Stimulated activated CD4-positive, alpha-beta T cell treated with anti-CD3 and anti-CD28 coated beads, Interleukin-15, amount 100 ng/mL, for 1 hour (primary cell): ENCODE results near the gene CCDC117.

Experiments
- DNase-seq, 2 donors: peaks; one replicate each; pipeline ENCODE4 v3.0.0-alpha.2; 2020; ENCODE audit warnings: low read depth in 1 of 2, low spot score in 1 of 2

Gene CCDC117

GRCh38 chr22:28826921-28827320 lies 54.4 kb downstream of the CCDC117 start:
- no peak for DNase-seq

DNA sequence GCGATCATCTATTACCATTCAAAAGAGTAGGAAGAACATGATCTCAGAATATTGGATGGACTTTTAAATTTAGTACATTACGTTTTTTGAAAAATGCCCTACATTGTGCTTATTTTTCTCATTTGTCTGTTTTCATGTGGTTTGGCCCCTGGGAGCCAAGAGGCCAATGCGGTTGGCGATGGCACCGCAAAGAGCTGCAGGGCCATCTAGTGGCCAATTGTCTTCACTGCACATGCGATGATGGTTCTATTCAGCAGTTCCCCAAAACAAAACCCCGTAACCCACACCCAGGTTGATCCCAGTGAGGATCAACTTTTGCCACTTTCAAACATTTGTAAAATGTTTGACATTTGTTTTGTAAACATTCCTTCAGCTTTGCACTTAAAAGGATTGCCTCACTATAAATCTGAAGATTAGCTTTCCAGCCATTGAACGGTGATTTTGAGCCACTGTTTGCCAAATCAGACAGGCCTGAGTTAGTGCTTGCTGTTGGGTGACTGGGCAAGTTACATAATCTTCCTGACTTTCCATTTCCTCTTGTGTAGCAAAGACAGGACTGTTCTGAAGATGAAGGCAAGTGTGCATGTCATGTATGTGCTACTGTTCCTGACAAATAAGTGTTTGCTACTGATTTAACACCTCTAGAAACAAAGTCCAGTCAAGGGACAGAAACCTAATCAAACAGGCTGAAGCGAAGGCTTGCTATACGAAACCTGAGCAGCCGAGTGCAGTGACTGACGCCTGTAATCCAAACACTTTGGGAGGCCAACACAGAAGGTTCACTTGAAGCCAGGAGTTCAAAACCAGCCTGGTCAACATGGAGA lies 57.1 kb downstream of the CCDC117 start:
- DNase-seq = peak; percentile 52 to 57

DNA sequence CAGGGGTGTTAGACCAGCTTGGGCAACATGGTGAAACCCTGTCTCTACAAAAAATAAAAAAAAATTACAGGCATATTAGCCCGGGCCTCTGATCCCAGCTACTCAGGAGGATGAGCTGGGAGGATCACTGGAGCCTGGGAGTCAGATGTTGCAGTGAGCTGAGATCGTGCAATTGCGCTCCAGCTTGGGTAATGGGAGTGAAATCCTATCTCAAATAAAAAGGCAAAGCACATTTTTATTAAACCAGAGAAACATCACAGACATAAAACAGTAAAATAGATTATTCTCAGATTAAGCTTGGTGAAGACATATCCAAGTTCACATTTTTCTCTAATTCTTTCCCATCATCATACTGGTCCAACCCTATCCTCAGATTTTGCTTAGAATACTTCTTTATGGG lies 57.9 kb downstream of the CCDC117 start:
- DNase-seq = no peak

DNA sequence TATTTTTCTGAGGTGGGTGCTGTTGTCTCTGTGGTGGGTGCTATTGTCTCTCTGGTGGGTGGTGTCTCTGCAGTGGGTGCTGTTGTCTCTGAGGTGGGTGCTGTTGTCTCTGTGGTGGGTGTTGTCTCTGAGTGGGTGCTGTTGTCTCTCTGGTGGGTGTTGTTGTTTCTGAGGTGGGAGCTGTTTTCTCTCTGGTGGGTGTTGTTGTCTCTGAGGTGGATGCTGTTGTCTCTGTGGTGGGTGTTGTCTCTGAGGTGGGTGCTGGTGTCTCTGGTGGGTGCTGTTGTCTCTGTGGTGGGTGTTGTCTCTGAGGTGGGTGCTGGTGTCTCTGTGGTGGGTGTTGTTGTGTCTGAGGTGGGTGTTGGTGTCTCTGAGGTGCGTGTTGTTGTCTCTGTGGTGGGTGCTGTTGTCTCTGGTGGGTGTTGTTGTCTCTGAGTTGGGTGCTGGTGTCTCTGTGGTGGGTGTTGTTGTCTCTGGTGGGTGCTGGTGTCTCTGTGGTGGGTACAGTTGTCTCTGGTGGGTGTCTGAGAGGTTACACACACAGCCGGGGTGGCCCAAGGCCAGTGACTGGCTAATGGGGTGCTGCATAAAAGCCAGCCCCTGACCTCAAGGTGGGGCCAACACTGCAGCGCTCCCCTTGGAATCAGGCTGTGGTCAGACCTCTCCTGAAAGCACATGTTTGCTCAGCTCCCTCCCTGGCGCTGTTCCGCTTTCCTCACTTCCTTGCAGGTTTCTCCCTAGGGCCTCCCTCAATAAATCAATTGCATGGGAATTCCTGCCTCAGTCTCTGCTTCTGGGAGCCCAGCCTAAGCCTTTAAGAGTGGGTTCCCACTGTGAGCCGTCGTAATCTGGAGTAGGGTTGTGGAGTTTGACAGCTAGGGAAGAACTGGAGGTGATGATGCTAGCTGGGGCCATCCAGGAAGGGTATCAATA lies 58.9 kb downstream of the CCDC117 start:
- no peak for DNase-seq

DNA sequence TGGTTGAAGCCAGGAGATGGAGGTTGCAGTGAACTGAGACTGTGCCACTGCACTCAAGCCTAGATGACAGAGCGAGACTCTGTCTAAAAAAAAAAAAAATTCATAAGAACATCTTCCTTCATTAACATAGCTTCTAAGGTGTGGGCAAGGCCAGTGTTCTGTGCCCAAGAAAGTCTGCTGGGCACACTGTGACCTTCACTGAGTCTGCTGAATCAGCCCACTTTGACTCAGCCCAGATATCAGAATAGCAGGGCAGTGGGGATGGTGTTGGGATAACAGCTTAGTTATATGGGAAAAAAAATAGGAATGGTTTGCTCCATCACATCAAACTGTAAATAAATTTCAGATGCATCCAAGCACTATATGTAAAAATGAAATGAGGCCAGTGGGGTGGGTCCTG lies 60.2 kb downstream of the CCDC117 start:
- DNase-seq = no peak

- no peak for DNase-seq
Observed at GRCh38 chr22:28833276-28833923, 60.9 kb downstream of the CCDC117 start.

- no peak for DNase-seq
Observed at GRCh38 chr22:28835630-28836189, 63.2 kb downstream of the CCDC117 start.

DNA sequence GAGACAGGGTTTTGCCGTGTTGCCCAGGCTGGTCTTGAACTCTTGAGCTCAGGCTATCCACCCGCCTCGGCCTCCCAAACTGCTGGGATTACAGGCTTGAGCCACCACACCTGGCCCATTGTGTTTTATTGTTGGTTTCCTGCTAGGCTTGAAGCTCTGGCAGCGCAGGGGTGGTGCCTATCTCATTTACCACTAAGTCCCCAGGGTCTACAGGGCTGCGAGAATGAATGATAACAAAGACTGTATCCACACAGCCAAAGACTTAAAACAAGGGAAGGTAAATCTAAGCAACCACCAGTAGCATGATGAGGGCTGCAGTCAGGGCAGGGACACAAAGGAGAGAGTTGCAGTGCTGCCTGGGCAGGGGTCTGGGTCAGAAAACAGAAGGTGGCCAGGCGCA lies 65.1 kb downstream of the CCDC117 start:
- no peak for DNase-seq
